Stimulated activated CD8-positive, alpha-beta memory T cell treated with anti-CD3 and anti-CD28 coated beads, Interleukin-7, amount 100 ng/mL, for 24 hours (primary cell): Measurements from ENCODE around the gene ZKSCAN8.
"Not testable (repeated sequence)": the region's sequence is repeated elsewhere in the genome, so short reads cannot be mapped to it uniquely, and the experiment has no call there.

Experiments
- DNase-seq: peaks from one replicate; pipeline ENCODE4 v3.0.0-alpha.2; 2020; ENCODE audit warnings: low read depth

ZKSCAN8 gene

DNA sequence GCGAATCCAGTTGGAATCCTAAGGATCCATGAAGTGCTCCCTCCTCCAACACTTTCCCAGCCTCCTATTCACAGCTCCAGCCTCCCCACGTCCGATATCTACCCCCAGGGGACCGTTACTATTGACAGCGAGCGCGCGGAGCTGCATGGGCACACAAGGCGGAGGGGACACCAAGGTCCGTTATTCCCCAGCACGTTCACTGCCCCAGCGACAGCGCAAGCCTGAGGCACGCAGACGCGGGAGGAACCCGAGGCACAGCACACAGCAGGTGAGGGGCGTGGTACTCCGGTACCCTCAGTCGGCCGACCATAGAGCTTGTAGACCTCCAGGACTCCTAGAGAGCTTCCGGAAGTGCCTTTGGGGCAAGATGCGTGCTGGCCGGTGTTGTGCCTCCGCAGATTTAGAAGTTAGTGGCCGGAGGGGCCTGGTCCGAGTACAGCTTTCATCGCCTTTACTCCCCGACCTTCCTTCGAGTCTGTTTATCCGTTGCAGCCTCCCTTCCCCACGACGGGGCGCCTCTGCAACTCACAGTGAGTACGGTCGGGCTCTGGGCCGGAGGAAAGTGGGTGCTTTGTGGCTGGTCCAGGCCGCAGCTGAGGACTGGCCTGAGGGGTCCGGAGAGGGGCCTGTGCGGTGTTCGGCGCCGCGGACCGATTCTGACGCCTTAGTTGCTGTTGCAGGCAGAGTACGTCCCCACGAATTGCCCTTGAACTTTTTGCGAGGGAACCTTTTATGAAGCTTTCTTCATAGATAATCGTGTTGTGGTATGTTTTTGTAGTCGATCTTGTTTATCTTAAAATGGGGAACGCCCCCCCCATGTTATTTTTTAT lies at the start of gene ZKSCAN8:
Gene ZKSCAN8, plus strand, starts transcription at position 384 of the 830 bp plus-strand sequence. CDS start 6,525 bp downstream, outside the sequence.
- peak; percentile 42 for DNase-seq

DNA sequence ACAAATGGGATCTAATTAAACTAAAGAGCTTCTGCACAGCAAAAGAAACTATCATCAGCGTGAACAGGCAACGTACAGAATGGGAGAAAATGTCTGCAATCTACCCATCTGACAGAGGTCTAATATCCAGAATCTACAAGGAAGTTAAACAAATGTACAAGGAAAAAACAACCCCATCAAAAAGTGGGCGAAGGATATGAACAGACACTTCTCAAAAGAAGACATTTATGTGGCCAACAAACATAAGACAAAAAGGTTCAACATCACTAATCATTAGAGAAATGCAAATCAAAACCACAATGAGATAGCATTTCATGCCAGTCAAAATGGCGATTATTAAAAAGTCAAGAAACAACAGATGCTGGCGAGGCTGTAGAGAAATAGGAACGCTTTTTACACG lies 39.5 kb upstream of the ZKSCAN8 start:
- DNase-seq, result not testable (repeated sequence)

DNA sequence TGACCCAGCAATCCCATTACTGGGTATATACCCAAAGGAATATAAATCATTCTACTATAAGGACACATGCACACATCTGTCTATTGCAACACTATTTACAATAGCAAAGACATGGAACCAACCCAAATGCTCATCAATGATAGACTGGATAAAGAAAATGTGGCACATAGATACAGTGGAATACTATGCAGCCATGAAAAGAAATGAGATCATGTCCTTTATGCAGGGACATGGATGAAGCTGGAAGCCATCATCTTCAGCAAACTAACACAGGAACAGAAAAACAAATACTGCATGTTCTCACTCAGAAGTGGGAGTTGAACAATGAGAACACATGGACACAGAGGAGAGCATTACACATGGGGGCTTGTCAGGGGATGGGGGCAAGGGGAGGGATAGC lies 39.0 kb upstream of the ZKSCAN8 start:
- not testable (repeated sequence) for DNase-seq

DNA sequence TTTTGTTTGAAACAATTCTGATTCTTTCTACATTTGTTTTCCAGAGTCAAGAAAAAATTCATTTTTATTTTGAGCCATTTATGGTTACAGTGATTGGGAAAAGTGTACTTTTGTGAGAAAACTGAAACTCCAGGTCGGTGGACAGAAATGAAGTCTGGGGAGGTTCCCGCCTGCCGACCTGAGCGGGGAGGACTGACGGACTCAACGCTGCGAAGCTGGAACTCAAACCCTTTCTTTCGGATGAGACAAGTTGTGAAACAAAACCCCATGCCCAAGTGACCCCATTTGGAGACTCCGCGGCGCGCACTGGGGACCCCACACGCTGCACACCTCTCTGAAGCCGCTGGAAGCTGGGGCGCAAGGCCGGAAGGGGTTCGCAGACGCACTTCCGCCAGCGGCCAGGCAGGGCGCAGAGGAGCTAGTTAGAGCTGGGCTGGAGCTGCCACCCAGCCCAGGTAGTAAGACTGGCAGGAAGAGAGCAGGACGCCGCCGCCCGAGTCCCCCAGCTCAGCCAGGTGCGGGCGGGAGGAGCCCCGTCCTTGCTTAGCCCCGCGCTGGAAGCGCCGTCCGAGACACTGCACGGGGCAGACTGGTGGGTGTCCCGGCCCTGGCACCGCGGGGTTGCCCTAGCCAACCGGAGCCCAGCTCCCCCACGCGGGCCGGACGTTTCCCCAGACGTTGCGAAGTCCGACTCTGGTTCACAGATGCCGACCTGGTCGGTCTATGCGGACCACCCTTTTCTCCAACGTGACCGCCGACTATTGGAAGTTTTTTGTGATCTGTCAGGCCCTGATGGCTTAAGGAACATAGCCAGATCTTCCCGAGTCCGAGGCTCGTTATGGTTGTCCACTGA lies 37.1 kb upstream of the ZKSCAN8 start:
- peak; percentile 66 for DNase-seq

DNA sequence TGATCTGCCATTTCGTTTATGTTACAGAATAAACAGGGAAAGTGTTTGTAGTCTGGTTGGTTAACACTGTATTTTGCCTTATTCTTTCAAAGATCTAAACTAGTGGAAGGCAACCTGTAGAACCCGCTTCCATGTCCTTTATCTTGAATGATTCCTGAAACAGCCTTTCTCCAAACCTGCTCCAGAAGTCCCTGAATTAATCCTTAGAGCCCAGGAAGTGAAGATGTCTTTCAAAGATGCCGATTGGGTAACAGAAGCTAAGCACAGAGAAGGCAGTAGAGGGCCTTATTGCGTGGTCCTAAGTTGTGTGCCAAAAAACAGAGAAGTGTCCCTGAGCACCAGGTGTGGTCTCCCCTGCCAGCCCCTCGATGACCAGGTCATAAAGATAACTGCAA lies 36.4 kb upstream of the ZKSCAN8 start:
- DNase-seq, result no peak

DNA sequence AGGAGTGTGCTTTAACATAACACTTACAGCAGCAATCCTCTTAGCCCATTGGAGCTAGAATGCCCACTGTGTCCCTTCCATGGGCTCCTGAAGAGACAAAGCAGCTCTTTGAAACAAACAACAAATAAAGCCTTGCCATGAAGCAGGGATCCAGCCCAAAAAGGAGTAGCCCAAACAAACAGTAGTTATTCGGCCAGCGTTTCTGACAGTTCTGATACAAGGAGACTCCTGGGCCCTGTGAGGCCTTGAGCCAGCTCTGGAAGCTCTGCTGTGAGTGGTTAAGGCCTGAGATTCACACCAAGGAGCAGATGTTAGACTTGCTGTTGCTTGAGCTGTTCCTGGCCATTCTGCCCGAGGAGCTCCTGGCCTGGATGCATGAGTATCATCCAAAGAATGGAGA lies 34.2 kb upstream of the ZKSCAN8 start:
- no peak for DNase-seq

DNA sequence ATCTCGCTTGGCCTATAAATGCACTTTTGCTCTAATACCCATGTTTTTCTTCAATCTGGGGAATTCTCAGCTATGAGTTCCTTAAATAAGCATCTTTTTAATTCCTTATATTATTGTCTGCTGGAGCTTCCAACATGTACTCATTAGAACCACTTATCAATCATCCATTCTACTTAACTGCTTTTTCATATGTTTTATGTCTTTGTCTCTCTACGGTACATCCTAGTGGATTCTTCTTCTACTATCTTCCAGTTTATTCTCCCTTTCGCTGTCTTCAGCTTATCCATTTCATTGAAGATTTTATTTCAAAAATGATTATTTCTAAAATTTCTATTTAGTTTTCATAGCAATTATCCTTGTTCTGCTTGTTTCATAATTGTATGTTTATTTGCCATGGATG lies 29.7 kb upstream of the ZKSCAN8 start:
- no peak for DNase-seq

DNA sequence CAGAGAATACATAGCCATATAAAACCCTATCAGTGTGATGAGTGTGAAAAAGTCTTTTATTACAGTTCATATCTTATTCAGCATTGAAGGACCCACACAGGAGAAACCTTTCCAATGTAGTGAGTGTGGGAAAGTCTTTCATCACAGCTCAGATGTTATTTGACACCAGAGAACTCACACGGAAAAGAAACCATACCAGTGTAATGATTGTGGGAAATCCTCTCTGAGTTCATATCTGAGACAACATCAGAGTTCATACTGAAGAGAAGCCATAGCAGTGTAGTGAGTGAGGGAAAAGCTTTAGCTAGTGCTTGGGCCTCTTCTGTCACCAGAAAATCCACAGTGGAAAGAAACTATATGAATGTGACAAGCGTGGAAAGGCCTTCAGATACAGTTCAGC lies 25.9 kb upstream of the ZKSCAN8 start:
- DNase-seq, result no peak

DNA sequence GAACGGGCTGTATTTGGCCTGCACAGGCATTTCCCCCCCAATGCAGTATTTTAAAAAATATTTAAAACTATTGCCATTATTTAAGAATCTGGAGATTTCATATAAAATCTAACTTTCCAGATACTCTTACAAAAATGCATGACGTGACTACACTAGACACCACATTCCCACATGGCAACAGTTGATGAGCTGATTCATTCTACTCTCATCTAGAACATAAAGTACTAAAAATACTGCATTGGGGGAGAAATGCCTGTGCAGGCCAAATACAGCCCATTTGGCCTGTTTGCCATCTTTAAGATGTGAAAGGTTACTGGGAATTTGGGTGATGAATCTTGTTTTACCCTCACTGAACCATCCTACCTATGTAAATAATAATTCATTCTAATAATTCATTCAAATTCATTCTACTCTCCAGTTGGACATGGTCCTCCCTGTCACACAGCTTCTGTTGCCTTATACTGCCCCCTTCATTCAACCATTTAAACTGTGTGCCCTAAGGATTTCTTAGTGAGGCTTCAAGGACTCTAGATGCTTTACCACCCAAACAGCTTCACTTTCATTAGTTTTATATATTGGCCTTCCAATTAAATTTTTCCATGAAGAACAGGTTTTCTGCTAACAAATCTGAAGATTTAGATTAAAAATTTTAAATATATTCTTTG lies 24.2 kb upstream of the ZKSCAN8 start:
- DNase-seq, result no peak

DNA sequence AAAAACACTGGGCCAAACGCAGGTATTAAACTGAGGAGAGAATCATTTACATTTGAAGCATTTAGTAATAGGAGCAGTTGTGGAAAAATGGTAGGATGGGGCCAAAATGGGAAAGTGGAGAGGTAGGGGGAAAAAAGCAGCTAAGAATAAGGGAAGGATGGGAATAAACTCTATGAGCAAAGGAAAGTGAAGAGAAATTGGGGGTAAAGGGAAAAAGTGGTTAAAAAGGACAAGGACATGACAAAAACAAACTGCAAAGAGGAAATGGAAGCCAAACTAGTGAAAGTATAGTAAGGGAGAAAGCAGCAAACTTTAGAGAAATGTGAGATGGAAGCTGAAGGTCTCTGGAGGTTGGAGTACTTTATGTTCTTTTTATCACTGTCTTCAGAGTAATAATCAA lies 23.5 kb upstream of the ZKSCAN8 start:
- no peak for DNase-seq

DNA sequence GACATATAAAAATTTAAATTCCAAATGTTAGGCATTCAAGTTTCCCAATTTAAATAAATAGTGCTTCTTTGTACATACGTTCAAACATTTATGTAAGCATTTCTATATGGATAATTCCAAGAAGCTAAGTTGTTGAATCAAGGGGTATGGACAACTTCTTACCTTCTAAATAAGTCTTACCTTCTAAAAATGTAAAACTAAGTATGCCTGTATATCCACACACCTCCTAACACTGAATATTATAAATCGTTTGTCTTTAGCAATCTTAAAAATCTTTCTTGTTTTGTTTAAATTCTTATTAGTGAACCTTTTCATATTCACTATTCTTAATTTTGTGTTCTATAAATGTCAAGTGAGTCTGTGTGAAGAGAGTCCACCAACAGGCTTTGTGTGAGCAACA lies 19.8 kb upstream of the ZKSCAN8 start:
- no peak for DNase-seq

DNA sequence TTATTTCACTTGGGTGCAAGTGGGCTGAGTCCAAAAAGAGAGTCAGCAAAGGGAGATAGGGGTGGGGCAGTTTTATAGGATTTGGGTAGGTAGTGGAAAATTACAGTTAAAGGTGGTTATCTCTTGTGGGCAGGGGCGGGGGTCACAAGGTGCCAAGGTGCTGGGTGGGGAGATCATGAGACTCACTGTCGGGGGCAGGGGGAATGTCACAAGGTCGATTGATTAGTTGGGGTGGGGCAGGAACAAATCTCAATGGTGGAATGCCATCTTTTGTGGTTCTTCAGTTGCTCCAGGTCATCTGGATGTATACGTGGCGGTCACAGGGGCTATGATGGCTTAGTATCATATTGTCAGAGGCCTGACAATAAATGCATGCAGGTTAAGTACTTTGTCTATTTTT lies 19.4 kb upstream of the ZKSCAN8 start:
- DNase-seq, result not testable (repeated sequence)

DNA sequence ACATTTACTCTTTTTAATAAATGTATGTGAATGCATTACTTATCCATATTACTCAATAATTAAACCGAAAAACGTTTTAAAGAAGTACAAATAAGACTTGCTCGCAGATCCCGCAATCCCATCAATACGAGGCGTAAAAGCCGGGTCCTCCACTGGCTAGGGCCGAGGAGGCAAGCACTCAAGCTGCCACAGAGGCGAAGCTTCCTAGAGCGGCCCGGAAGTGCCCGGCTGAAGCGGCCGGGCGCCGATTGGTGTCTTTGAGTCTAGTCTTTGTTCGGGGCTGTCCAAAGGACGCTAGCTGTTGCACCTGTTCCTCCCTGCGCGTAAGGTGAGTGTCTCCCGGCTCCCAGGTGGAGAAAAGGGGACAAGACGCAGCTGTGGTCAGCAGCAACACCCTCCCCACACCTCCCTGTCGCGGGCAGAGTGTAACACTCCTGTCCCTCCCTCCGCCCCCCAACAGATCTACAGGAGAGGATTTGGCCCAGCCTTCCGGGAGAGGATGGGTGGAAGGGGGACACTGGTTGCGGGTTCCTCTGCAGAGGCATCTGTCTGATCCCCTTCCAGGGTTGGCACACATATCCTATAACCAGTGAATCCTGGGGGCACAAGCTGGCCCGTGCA lies 17.2 kb upstream of the ZKSCAN8 start, which contains the start of gene ZSCAN16:
Gene ZSCAN16, plus strand, starts transcription at position 260 of the 621 bp plus-strand sequence. CDS start 835 bp downstream, outside the sequence.
- DNase-seq, result peak; percentile 62

DNA sequence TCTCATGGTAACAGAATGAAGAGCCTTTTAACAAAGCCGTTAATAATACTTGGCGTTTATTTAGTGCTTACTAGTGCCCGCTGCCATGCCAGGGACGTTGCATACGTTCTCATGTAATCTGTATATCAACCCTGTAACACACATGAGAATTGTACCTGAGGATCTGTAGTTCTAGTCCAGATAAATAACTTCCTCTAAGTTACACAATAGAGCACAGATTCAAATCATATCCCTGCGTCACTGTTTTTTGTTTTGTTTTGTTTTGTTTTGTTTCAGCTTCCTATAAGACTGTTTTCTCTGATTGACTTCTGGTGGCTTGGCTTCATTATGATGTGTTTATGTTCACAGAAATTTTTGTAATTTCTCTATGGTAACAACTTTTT lies 16.7 kb upstream of the ZKSCAN8 start:
- DNase-seq, result no peak

DNA sequence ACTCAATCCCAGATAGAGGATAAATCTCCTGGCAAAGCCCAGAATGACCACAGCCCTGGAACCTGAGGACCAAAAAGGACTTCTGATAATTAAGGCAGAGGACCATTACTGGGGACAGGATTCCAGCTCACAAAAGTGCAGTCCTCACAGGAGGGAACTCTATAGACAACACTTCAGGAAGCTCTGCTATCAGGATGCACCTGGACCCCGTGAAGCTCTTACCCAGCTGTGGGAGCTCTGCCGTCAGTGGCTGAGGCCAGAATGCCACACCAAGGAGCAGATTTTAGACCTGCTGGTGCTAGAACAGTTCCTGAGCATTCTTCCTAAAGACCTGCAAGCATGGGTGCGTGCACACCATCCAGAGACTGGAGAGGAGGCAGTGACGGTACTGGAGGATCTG lies 16.3 kb upstream of the ZKSCAN8 start:
- no peak for DNase-seq

DNA sequence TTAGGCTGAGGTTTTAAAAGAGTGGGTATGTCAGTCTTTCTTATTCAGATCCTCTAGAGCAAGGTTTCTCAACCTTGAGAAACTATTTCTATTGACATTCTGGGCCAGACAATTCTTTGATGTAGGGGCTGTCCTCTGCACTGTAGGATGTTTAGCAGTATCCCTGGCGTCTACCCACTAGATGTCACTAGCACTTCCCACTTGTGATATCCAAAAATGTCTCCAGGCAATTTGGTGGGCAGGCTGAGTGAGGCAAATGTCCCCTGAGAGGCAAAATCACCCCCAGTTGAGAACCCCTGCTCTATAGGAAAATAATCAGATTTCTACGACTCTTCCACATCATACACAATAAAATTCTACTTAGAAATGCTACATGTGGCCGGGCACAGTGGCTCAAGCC lies 7.7 kb upstream of the ZKSCAN8 start:
- DNase-seq, result no peak

DNA sequence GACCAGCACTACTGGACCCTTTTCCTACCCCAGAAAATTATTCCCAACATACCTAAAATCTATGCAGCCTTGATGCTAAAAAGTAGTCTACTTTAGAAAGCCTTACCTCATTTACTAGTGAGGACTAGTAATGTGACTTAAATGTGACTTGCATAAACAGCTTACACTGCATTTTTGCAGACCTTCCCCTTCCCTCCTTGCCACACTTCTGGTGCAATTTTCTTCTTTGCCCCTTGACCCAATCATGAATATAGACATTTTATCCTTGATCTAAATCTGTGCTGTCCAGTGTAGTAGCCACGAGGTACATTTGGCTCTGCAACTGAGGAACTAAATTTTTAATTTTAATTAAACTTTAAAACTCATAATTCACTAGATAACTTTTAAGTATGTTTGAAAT lies 7.0 kb upstream of the ZKSCAN8 start:
- no peak for DNase-seq

DNA sequence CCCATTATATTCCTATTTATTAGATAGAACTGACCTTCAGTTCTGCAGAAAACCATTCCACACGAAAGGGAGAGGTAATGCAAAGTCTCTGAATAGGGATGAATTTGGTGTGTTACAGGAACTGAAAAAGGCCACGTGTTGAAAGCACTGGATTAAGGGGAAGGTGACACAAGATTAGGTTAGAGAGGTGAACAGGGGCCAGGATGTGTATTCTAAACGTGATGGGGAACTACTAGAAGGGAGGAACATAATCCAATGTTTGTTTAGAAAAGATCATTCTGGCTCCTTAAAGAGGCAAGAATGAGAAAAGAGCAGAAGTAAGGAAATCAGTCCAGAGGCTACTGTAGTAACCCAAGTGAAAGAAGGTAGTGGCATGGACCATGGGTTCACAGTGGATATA lies 6.3 kb upstream of the ZKSCAN8 start:
- no peak for DNase-seq

DNA sequence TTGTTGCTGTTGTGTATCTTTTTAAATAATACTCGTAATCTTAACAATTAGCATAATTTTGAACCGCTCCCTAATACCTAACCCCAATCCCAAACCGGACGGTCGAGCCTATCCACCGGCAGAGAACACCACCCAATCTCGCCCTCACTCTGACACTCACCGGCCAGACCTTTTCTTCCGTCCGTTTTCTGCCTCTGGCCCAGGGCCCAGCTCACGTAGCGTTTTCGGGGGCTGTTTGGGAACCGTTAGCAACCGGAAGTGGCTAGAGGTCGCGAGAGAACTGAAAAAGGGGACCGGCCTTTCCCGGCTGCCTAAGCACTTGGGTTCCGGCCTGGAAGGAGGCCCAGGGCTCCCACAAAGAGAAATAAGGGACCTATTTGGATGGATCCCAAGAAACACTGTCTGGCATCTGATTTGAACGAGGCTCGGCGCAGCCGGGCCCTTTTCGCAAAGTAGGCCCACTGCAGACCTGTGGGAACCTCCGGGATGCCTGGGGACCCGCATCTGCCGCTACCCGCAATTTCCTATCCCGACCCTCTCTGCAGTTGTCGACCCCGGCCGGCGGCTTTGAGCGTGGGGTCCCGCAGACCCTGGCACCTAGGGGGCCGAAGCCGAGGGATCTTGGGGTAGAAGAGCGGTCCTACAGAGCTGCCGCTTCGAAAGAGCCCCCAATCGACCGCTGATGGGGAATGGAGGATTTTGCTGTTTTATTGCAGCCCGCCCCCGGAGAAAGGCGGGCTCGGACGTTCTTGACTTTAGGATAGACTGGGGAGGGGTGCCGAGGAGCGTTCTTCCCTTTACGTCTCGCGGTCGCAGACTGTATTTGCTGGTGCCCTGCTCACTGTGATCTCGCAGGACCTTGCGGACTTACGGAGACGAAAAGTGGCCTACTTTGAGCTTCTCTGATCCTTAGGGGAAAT lies 4.8 kb upstream of the ZKSCAN8 start:
- peak; percentile 59 for DNase-seq

DNA sequence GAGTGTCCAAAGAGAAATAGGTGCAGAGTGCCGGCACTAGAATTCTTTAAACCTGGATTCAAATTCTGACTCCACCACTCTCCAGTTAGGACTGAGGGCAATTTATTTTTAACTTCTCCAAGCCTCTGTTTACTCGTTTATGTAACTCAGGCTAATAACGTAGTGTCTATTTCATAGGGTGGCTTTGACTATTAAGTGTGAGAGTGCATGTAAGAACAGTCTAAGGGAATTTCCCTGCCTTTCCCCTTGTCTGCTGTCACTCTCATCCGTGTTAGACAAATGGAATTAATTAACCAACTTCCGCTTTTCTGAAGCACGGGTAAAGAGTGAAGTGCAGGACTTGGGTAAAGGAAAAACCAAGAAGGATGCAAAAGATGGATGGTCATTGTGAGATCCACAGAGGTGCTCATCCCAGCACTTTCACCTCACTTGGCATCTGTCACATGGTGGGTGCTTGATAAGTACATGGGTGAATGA lies 4.1 kb upstream of the ZKSCAN8 start:
- no peak for DNase-seq
